T-helper 2 cell treated with Interferon-gamma antibody and Interleukin-4, amounts not matched to agents 100 ng/mL and 5 ng/mL, for 36 hours (primary cell): Measurements from ENCODE around the gene PSAP. TPM values are rescaled to one million over a fixed set of nuclear protein-coding genes. Genes with fewer than 3 reads are reported as not detected.

ENCODE experiments used
- intact Hi-C: fragments of 100-400 bp; cut with micrococcal nuclease; formaldehyde crosslinking; loops from one replicate; pipeline ENCODE4 v1.15.1; 2023
- total RNA-seq: library from RNA; stranded (reverse); gene quantifications from 2 replicates; pipeline ENCODE4 v1.2.3, GENCODE V29; 2022

PSAP gene
- total RNA-seq, 1 donor from 2014 or later = 123 TPM

GRCh38 chr10:71811351-71811750 is 39.7 kb downstream of the PSAP start:
- intact Hi-C loops = loop anchor here (5.0 to 10.0 kb wide), 3 partner anchors 84 to 207 kb away; no protein-coding TSS in a partner anchor

DNA sequence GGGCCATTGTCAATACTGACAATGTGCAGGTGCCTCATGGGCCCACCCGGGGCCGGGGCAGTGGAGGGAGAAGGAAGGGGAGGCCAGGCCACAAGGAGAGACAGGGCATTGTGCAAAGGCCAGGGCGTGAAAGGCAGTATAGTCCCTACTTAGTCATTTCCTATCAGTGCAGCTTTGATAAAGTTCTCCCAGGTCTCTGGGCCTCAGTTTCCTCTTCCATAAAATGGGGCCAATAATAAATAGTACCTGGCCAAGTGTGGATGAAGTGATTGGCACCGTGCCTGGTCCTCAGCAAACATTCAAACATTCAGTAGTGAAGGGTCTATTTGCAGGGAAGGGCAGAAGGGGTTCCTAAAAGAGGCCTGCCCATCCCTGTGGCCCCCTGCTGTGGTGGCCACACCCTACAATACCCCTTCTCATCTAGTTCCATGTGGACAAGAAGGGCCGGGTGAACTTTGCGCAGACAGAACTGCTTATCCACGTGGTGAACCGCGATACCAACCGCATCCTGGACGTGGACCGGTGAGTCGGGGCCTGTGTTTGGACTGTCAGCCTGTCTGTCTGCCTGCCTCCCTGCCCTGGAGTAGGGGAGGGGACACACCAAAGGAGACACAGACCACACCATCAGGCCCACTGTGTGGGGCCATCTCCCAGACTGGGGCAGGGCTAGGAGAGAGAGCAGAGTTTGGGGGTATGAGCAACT is 40.9 kb downstream of the PSAP start:
- intact Hi-C loops = loop anchor here (5.0 to 10.0 kb wide), 3 partner anchors 83 to 205 kb away; no protein-coding TSS in a partner anchor

- intact Hi-C loops = loop anchor here (5.0 to 10.0 kb wide), 3 partner anchors 82 to 205 kb away; no protein-coding TSS in a partner anchor
Observed at GRCh38 chr10:71809628-71810027, 41.4 kb downstream of the PSAP start.

DNA sequence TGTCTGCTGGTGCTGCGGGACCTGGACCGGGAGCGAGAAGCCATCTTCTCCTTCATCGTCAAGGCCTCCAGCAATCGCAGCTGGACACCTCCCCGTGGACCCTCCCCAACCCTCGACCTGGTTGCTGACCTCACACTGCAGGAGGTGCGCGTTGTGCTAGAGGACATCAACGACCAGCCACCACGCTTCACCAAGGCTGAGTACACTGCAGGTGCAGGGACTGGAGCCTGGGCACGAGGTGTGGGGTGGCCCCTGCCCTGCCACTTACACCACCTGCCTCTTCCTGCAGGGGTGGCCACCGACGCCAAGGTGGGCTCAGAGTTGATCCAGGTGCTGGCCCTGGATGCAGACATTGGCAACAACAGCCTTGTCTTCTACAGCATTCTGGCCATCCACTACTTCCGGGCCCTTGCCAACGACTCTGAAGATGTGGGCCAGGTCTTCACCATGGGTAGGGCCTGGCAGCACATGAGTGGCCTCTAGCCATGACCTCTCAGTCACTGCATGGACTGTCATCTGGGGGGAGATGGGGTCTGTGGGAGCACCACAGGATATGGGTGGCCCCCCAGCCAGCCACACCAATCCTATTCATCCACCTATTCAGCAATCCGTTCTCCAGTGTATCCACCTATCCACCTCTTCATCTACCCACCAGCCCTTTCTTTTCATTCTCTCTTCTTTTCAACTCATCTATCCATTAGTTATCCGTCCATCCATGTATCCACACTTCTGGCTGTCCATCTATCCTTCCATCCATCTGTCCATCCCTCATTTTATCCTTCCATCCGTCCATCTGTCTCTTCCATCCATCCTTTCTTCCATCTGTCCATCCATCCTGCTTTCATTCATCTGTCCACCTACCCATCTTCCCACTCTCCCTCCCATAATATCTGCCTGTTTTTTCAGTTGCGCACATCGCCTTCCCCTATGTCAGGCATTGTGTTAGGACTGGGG is 43.2 kb downstream of the PSAP start:
- intact Hi-C loops = no loop called here

DNA sequence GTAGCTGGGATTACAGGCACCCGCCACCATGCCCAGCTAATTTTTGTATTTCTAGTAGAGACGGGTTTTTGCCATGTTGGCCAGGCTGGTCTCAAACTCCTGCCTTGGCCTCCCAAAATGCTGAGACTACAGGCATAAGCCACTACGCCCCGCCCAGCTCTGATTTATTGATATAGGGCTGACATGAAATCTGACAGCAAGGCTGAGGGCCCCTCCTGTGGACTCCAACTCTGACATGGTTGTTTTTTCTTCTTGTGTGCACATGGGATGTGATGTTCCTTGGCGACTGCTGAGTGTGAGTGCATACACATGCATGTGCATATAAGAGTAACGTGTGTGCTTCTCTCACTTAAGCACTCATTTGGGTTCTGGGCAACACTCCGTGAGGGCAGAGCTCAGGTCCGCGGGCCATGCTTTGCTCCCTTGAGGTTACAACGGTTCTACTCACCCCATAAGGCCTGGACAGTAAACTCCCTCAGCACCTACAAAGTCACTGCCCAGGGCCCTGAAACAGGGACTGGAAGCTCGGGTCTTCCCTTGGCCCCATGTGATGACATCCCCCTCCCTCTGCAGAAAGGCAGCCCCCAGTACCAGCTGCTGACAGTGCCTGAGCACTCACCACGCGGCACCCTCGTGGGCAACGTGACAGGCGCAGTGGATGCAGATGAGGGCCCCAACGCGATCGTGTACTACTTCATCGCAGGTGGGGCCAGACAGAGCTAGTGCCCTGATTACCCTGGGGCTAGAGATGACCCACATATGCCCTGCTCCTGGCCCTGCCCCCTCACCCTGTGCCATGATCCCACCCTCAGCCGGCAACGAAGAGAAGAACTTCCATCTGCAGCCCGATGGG is 44.1 kb downstream of the PSAP start:
- intact Hi-C loops = no loop called here

GRCh38 chr10:71805776-71806703 is 45.0 kb downstream of the PSAP start:
- intact Hi-C loops = no loop called here

DNA sequence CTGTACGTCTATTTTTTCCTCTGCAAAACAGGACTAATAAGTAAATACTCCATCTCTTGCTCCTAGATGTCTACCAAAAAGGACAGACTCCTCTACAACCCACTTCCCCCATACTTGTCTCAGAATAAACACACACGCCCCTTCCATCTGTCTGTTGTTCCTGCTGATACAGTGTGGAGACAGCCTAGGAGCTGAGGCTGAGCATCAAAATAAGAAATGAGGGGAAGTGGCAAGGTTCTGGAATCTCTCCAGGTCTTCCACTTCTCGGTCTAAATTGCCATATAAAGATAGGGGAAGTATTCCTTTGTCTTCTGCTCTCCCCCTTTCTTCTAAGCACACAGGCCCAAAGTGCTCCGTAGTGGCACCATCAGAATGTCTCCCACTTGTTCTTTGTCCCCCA is 47.0 kb downstream of the PSAP start:
- intact Hi-C loops = no loop called here

GRCh38 chr10:71802715-71803488 is 48.1 kb downstream of the PSAP start:
- intact Hi-C loops = no loop called here

DNA sequence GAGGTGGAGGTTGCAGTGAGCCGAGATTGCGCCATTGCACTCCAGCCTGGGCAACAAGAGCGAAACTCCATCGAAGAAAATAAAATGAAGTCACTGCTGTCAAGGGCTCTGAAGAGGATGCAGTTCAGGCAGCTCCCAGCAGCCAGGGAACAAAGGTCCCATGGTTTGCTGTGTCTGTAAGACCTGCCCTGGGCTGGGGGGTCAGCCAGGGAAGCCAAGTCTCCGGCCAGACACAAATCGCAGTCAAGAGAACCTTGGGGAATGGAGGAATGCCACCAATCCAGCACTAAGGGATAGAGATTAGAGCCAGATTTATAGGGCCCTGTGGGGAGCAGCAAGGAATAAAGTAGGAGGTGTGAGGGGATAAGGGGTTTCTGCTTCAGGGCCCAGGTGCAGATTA is 48.8 kb downstream of the PSAP start:
- intact Hi-C loops = no loop called here

GRCh38 chr10:71801361-71801760 is 49.7 kb downstream of the PSAP start:
- intact Hi-C loops = no loop called here

GRCh38 chr10:71799608-71800453 is 51.2 kb downstream of the PSAP start:
- intact Hi-C loops = no loop called here

DNA sequence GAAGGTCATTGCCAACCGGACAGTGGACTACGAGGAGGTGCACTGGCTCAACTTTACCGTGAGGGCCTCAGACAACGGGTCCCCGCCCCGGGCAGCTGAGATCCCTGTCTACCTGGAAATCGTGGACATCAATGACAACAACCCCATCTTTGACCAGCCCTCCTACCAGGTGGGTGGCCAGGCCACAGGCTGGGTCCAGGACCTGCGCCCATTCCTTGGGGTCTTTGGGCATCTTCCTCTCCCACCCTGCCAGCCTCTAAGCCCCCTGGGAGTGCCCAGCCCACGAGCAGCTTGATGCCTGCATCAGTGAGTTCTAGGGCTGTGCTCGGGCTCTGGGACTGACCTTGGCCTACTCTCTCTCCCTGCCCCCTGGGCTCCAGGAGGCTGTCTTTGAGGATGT is 51.9 kb downstream of the PSAP start:
- intact Hi-C loops = no loop called here

DNA sequence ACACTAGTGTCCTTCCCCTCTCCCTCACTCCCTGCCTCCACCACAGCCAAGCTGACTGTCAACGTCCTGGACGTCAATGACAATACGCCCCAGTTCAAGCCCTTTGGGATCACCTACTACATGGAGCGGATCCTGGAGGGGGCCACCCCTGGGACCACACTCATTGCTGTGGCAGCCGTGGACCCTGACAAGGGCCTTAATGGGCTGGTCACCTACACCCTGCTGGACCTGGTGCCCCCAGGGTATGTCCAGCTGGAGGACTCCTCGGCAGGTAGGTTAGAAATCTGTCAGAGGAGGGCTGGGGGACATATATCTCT is 52.8 kb downstream of the PSAP start:
- intact Hi-C loops = no loop called here

- intact Hi-C loops = no loop called here
Observed at GRCh38 chr10:71797533-71798307, 53.3 kb downstream of the PSAP start.

GRCh38 chr10:71796749-71797405 is 54.2 kb downstream of the PSAP start:
- intact Hi-C loops = no loop called here

GRCh38 chr10:71795248-71795647 is 55.8 kb downstream of the PSAP start:
- intact Hi-C loops = no loop called here

GRCh38 chr10:71790749-71791440 is 60.2 kb downstream of the PSAP start:
- intact Hi-C loops = no loop called here
